GM21381 (cell line): ENCODE data around the gene ASB2.

Source experiments
- ATAC-seq: cut with Tn5 transposase; IDR thresholded peaks from one replicate; pipeline ENCODE4 v1.9.1; 2021; ENCODE audit warnings: mild to moderate bottlenecking, moderate library complexity; ENCODE audit not compliant: unreplicated experiment

Gene ASB2

GRCh38 chr14:93911975-93912615, 64.3 kb downstream of the ASB2 start:
- no peak for ATAC-seq

DNA sequence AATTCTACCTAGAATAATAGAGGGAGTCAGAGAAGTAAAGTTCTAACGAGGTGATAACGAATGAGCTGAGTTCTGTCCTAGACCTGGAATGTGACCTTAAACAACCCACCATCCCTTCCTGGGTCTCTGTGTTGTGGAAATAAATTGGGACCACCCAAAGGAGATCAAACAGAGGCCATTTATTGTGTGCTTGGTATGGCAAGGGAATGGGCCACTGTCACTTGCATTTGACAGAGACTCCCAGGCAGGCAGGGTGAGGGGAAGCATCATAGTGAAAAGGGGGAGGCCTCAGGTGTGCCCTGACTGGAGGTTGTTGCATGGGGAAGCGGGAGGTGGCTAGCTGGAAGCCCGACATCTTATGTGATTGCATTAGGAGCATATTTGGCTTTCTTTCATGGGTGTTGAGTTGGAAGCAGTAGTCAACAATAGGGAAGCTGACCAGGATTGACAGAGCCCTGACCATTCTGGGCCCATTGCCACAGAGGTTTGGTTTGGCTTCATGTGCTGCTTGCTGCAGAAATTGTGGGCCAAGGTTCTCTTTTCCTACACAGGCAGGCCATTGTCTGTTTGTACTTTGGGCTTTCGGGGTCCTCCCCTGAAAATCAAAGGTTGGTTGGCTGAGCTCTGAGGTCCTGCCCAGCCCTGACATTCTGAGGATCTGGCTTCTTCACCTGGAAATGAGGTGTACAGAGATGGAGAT, 66.8 kb downstream of the ASB2 start:
- no peak for ATAC-seq

- peak; percentile 77 for ATAC-seq
Measured at GRCh38 chr14:93906341-93907329, 69.7 kb downstream of the ASB2 start.

DNA sequence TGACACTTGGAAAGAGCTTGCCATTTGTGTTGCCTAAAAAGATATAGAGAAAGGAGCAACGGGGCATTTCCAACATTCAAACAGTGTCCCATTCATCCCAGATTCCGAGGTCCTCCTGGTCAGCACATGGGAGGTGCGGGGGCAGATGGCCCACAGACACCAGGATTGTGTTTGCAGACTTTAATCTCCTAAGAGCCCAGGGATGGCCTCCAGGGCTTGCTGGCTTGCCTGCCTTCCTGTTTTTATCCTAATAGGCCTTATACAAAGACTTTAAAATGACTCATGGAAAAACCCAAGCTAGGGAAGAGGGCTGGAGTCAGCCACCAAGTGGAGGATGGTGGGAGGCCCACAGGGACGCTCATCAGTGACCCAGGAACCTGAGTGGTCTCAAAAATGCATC, 70.7 kb downstream of the ASB2 start:
- ATAC-seq, result no peak

DNA sequence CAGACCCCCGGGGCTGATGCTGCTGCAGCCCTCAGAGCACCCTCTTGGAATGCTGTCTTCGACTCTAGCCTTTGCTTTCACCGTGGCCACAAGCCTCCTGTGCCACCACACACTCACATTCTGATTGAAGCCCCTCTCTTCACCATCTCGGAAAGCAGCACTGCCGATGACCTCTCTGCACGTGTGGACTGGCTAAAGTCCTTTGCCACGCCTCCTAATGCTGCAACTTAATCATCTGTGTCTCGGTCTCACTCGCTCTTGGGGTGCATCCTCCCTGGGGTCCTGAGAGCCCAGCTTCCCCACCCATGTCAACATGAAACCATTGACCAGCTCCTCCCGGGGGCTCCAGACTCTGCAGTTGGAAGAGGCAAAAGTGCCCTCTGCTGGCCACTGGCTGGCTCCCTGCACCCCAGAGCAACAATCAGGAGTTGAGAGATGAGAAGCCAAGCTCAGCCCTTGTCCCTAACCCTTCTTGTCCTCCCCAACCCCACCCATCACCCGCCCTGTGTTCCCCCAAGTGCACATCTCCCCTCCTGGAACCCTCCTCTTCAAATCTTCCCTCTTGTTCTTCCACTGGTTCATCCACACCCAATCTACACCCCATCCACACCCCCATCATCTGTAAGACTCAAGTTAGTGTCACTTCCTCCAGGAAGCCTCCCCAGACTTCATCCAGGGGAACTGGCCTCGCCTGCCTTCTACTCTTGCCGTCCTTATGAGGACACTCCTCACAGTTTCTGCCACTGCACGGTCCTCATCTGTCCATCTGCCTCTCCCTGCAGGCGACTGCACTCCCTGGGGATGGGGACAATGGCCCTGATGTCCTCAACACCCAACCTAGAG, 72.8 kb downstream of the ASB2 start:
- ATAC-seq, result no peak

- no peak for ATAC-seq
Measured at GRCh38 chr14:93902619-93903307, 73.6 kb downstream of the ASB2 start.

GRCh38 chr14:93901813-93902212, 74.6 kb downstream of the ASB2 start:
- ATAC-seq, result no peak

DNA sequence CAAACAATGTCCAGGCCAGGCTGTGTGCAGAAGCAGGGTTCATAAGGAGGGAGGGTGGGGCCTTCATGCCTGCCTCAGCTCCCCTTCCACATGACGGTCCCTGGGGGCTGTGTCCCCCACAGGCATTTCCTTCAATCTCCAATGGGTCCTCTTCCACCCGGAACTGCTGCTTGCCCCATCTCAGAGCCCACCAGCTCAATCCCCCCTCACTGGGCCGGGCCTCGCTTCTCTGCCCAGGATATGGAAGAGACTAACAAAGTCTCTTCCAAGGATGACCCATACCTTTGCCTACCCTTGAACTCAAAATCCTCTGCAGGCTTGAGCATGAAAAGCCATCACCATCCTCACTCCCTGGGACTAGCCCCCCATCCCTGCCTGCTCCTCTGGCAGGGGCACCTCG, 77.6 kb downstream of the ASB2 start:
- no peak for ATAC-seq

DNA sequence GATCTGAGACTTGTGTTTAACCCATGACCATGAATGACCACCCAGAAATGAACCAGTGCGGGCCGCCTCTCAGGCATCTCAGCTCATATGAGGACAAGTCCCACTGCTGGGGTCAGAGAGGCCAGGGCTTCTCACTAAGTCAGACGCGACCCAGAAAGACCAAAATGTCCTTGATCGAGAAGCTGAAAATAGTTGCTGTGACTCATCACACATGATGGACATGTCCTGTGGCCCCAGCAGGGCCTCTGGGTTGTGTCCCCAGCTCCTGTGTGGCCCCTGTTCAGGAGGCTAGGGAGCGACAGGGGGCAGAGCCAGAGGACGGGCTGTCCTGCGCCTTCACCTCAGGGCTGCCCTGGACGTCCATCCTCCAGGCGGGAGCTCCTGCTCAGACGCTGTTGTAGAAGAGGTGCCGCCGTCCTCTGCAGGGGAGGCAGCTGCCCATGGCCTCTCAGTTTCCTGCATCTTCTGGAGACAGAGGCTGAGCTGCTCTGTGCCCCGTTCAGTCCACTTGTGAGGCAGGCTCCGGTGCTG, 78.2 kb downstream of the ASB2 start:
- ATAC-seq, result no peak

- ATAC-seq, result no peak
Measured at GRCh38 chr14:93897476-93897845, 78.9 kb downstream of the ASB2 start.

- no peak for ATAC-seq
Measured at GRCh38 chr14:93895023-93895604, 81.3 kb downstream of the ASB2 start.

- no peak for ATAC-seq
Measured at GRCh38 chr14:93893661-93894261, 82.6 kb downstream of the ASB2 start.

DNA sequence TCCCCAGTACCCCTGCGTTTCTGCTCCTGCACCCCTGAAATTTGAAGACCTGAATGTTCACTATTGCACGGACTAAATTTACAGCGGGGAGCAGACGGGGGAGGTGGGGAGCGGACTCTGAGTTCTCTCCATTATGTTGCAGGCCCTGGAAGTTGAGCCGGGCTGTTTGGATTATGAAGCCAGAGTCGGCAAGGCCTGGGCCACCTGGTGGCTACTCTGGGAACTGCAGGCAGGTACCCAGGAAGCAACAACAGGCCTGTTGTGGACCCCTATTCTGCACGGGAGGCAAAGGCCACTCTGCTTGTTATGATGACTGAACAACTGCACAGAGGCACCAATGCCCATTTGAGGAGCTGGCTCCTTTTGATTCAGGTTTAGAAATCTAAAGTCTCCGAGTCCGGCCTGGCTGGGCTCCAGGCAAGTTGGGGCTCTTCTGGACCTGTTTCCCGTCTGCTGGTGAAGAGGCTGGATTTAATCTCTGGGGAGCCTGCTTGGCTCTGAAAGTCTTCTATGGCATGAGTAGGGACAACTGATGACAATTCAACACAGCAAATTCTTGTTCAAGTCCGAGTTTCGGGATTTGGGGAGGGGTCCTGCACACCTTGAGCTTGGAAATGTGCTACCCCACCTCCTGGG, 83.3 kb downstream of the ASB2 start:
- ATAC-seq, result no peak

- ATAC-seq, result no peak
Measured at GRCh38 chr14:93892505-93892839, 83.9 kb downstream of the ASB2 start.

DNA sequence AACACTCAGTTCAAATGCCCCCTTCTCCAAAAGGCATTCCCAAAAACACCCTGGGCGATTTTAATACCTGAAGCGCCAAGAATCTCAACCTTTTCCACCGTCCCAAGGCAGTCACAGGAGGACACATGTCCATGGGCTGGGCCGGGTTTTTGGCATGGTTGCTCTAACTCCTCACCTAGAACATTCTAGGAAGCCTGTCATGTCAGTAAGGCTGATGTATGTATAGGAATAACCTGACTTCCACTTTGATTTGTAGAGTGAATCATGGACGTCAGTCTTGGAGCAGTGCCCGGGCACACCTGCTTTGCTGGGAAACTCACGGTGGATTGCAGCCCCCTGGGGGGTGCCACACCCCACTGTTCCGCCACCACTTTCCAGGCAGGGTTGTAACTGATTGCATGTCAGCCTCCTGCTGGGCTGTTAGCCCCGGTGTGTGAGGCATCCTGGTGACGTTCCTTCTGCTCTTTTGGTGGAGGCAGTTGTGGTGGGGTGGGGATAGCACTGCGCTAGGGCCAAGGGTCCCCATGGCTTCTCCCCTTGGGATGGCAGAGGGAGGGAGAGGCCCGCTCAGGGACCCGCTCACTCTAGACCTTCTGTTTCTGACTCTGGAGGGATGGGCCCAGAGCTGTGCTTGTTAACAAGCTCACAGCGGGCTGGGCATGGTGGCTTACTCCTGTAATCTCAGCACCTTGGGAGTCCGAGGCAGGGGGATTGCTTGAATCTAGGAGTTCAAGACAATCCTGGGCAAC, 84.4 kb downstream of the ASB2 start:
- ATAC-seq, result no peak

DNA sequence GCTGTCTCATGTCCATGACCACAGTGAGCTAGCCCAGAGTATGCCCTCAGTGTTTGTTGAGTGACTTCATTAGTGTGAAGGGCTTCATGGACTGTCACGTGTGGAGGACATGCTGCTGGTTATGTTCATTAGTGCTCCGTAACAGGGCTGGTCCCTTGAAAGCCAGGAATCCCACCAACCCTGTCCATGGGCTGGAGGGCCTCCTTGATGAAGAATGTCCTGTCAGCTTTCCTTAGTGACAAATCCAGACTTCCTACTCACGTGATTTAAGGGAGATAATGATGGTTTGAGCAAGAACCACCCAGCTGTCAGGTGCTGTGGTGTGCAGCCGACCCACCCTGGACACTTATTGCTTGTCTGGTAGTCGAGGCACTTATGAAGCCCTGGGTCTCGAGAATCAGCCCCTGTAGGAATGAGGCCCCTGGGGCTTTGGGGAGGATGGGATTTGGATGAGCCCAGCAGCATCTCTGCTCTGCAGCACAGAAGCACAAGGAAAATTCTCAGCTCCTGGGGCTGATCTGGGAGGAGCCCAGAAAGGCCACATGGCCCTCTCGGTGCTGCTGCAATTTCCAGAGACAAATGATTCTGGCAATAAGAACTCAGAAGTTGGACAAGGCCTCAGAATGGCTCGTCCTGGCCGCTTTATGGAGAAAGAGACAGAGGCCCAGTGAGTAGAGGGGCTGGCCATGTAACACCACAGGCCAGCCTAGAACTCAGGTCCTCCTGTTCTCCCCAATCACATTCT, 86.5 kb downstream of the ASB2 start:
- ATAC-seq, result no peak

DNA sequence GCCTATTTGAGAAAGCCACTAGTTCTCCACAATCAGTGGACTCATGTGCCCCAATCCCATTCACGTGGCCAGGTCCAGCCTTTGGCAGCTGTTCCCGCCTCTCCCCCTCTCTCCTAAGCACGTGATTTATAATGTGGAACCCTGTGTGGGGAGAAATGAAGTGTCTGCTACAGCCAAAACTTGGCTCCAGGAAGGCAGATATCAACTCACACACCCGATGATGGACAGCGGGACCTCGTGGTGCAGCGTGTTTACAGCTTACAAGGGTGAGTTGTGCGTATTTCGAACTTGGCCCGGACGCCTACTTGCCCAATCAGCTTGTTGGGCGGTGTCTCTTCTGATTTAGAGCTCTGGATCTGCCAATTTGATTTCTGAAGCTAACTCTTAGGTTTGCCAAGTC, 87.4 kb downstream of the ASB2 start:
- no peak for ATAC-seq
